Parathyroid adenoma (tissue), 2 donors: ENCODE results near the gene SND1.
A peak's percentile ranks its signal among the peaks of the same experiment; 100 is the strongest.

Source experiments
- H2AFZ ChIP-seq: fragments of 300-600 bp; sonication (generic); one replicate; pipeline ENCODE4 v1.7.0; 2017; ENCODE audit warnings: antibody characterized with exemption, mild to moderate bottlenecking
- H3K27ac ChIP-seq: fragments of 300-600 bp; sonication (generic); one replicate; pipeline ENCODE4 v1.7.0; 2017
- H3K27me3 ChIP-seq: fragments of 300-600 bp; sonication (generic); one replicate; pipeline ENCODE4 v1.7.0; 2017; ENCODE audit warnings: low read length; ENCODE audit not compliant: control insufficient read depth, insufficient read depth
- H3K36me3 ChIP-seq: fragments of 300-600 bp; sonication (generic); one replicate; pipeline ENCODE4 v1.7.0; 2017; ENCODE audit warnings: low read length; ENCODE audit not compliant: control insufficient read depth, insufficient read depth
- H3K4me1 ChIP-seq: fragments of 300-600 bp; sonication (generic); one replicate; pipeline ENCODE4 v1.7.0; 2017; ENCODE audit warnings: control low read depth
- H3K4me2 ChIP-seq: fragments of 300-600 bp; sonication (generic); one replicate; pipeline ENCODE4 v1.7.0; 2017; ENCODE audit warnings: low read length
- H3K4me3 ChIP-seq: fragments of 300-600 bp; sonication (generic); one replicate; pipeline ENCODE4 v1.7.0; 2017; ENCODE audit warnings: low read depth, low read length
- H3K79me2 ChIP-seq: fragments of 300-600 bp; sonication (generic); one replicate; pipeline ENCODE4 v1.7.0; 2017; ENCODE audit warnings: control low read depth
- H3K9ac ChIP-seq: fragments of 300-600 bp; sonication (generic); one replicate; pipeline ENCODE4 v1.7.0; 2017; ENCODE audit warnings: mild to moderate bottlenecking
- H3K9me3 ChIP-seq: fragments of 300-600 bp; sonication (generic); one replicate; pipeline ENCODE4 v1.7.0; 2017; ENCODE audit warnings: low read length; ENCODE audit not compliant: control insufficient read depth
- CTCF ChIP-seq: fragments of 300-600 bp; sonication (generic); IDR thresholded peaks from one replicate; pipeline ENCODE4 v1.7.0; 2017; ENCODE audit warnings: antibody characterized with exemption, mild to moderate bottlenecking
- donor health status: primary hyperparathyroidism.

Gene SND1

GRCh38 chr7:127731431-127732080, 79.6 kb downstream of the SND1 start:
- peaks cover 13% of the 10 kb centered on the region for H3K79me2 ChIP-seq
- peaks cover 8% of the 10 kb centered on the region for H3K4me1 ChIP-seq
- no peaks in the 10 kb centered on the region for H3K36me3 ChIP-seq
- no peak overlapping the region for H2AFZ ChIP-seq
- no peak overlapping the region for H3K4me3 ChIP-seq
- no peak overlapping the region for H3K9ac ChIP-seq
- no peaks in the 10 kb centered on the region for H3K9me3 ChIP-seq
- H3K27me3 ChIP-seq, result no peaks in the 10 kb centered on the region
- no peak overlapping the region for H3K4me2 ChIP-seq
- TF ChIP-seq CTCF, result no peak
- peak overlapping the region; percentile 42 for H3K27ac ChIP-seq

- peaks cover 16% of the 10 kb centered on the region for H3K79me2 ChIP-seq
- H3K4me1 ChIP-seq, result peaks cover 8% of the 10 kb centered on the region
Measured at GRCh38 chr7:127732306-127732705, 80.3 kb downstream of the SND1 start.

GRCh38 chr7:127733986-127734385, 82.0 kb downstream of the SND1 start:
- Histone ChIP-seq H3K79me2 (peaks cover 17% of the 10 kb centered on the region), H2AFZ (no peak overlapping the region), H3K27ac (no peak overlapping the region), H3K9ac (no peak overlapping the region), H3K27me3 (no peaks in the 10 kb centered on the region), H3K4me2 (no peak overlapping the region), H3K4me1 (peaks cover 8% of the 10 kb centered on the region), H3K36me3 (no peaks in the 10 kb centered on the region), H3K9me3 (no peaks in the 10 kb centered on the region), H3K4me3 (no peak overlapping the region)
- no peak for TF ChIP-seq CTCF

More at GRCh38 chr7:127732306-127732705, 80.3 kb downstream of the SND1 start:
- Histone ChIP-seq H3K4me3 (no peak overlapping the region), H3K9ac (no peak overlapping the region), H2AFZ (no peak overlapping the region), H3K4me2 (no peak overlapping the region), H3K36me3 (no peaks in the 10 kb centered on the region), H3K27ac (no peak overlapping the region), H3K27me3 (no peaks in the 10 kb centered on the region), H3K9me3 (no peaks in the 10 kb centered on the region)
- no peak for TF ChIP-seq CTCF

- Histone ChIP-seq H2AFZ (no peak overlapping the region), H3K9me3 (no peaks in the 10 kb centered on the region), H3K4me1 (peaks cover 4% of the 10 kb centered on the region), H3K27ac (no peak overlapping the region), H3K4me2 (no peak overlapping the region), H3K9ac (no peak overlapping the region), H3K27me3 (no peaks in the 10 kb centered on the region), H3K36me3 (no peaks in the 10 kb centered on the region), H3K4me3 (no peak overlapping the region), H3K79me2 (peaks cover 19% of the 10 kb centered on the region)
- no peak for TF ChIP-seq CTCF
Measured at GRCh38 chr7:127736511-127736910, 84.5 kb downstream of the SND1 start.

GRCh38 chr7:127738859-127739258, 86.9 kb downstream of the SND1 start:
- Histone ChIP-seq H3K4me1 (no peaks in the 10 kb centered on the region), H3K27me3 (no peaks in the 10 kb centered on the region)

More at GRCh38 chr7:127738859-127739258, 86.9 kb downstream of the SND1 start:
- H3K9ac ChIP-seq, result no peak overlapping the region
- H2AFZ ChIP-seq, result no peak overlapping the region
- no peak overlapping the region for H3K4me3 ChIP-seq
- no peak for TF ChIP-seq CTCF
- H3K79me2 ChIP-seq, result peaks cover 17% of the 10 kb centered on the region
- no peak overlapping the region for H3K27ac ChIP-seq
- H3K4me2 ChIP-seq, result no peak overlapping the region
- no peaks in the 10 kb centered on the region for H3K36me3 ChIP-seq
- no peaks in the 10 kb centered on the region for H3K9me3 ChIP-seq
